ENCODE data around the gene ACP3.
"Not testable (repeated sequence)": the region's sequence is repeated elsewhere in the genome, so short reads cannot be mapped to it uniquely, and the experiment has no call there.

ACP3 gene

GRCh38 chr3:132292042-132292441, 25.2 kb upstream of the ACP3 start:
- no peaks in the 10 kb centered on the region for H3K9me2 ChIP-seq (replicated peaks; ENCODE audit: insufficient read depth, low read length)
- no peaks in the 10 kb centered on the region for H3K36me3 ChIP-seq (replicated peaks; ENCODE audit: insufficient read depth, low read length)
- H3K4me2 ChIP-seq (ENCODE audit: low read depth, low read length): no peak overlapping the region
- DNase-seq: no peak
- TF ChIP-seq EZH2phosphoT487 (IDR thresholded peaks at IDR 0.05; ENCODE audit: low read length) (no peak), CTCF (IDR thresholded peaks at IDR 0.05; ENCODE audit: low read length) (no peak), EZH2 (optimal IDR thresholded peaks at IDR 0.05; ENCODE audit: low read depth, low read length) (no peak)
- no peaks in the 10 kb centered on the region for H3F3A ChIP-seq (ENCODE audit: insufficient read depth, low read length)
- no peaks in the 10 kb centered on the region for H3K9me3 ChIP-seq (replicated peaks; ENCODE audit: insufficient read depth, low read length)
- H3K79me2 ChIP-seq (ENCODE audit: low read length): no peaks in the 10 kb centered on the region
- H3K4me3 ChIP-seq (ENCODE audit: low read length): no peak overlapping the region
- H4K20me1 ChIP-seq (ENCODE audit: insufficient read depth, low read length): no peaks in the 10 kb centered on the region
- no peak overlapping the region for H3K27ac ChIP-seq (ENCODE audit: low read length)
- no peaks in the 10 kb centered on the region for H3K27me3 ChIP-seq (replicated peaks; ENCODE audit: insufficient read depth, low read length)
- no peak overlapping the region for H3K9ac ChIP-seq (ENCODE audit: low read length)
- no peak overlapping the region for H2AFZ ChIP-seq (ENCODE audit: low read length)
- no peaks in the 10 kb centered on the region for H3K4me1 ChIP-seq (ENCODE audit: low read length)

GRCh38 chr3:132293251-132293650, 24.0 kb upstream of the ACP3 start:
- Histone ChIP-seq H3K79me2 (ENCODE audit: low read length) (no peaks in the 10 kb centered on the region), H4K20me1 (ENCODE audit: insufficient read depth, low read length) (no peaks in the 10 kb centered on the region), H3K4me2 (ENCODE audit: low read depth, low read length) (no peak overlapping the region), H3K27me3 (replicated peaks; ENCODE audit: insufficient read depth, low read length) (no peaks in the 10 kb centered on the region), H2AFZ (ENCODE audit: low read length) (no peak overlapping the region), H3K9ac (ENCODE audit: low read length) (no peak overlapping the region), H3K9me2 (replicated peaks; ENCODE audit: insufficient read depth, low read length) (no peaks in the 10 kb centered on the region), H3F3A (ENCODE audit: insufficient read depth, low read length) (no peaks in the 10 kb centered on the region), H3K9me3 (replicated peaks; ENCODE audit: insufficient read depth, low read length) (no peaks in the 10 kb centered on the region), H3K4me3 (ENCODE audit: low read length) (no peak overlapping the region), H3K27ac (ENCODE audit: low read length) (no peak overlapping the region), H3K36me3 (replicated peaks; ENCODE audit: insufficient read depth, low read length) (no peaks in the 10 kb centered on the region), H3K4me1 (ENCODE audit: low read length) (no peaks in the 10 kb centered on the region)
- DNase-seq: no peak
- TF ChIP-seq CTCF (IDR thresholded peaks at IDR 0.05; ENCODE audit: low read length) (no peak), EZH2 (optimal IDR thresholded peaks at IDR 0.05; ENCODE audit: low read depth, low read length) (no peak), EZH2phosphoT487 (IDR thresholded peaks at IDR 0.05; ENCODE audit: low read length) (no peak)

GRCh38 chr3:132294906-132295305, 22.3 kb upstream of the ACP3 start:
- Histone ChIP-seq H2AFZ (ENCODE audit: low read length) (no peak overlapping the region), H4K20me1 (ENCODE audit: insufficient read depth, low read length) (no peaks in the 10 kb centered on the region), H3K27ac (ENCODE audit: low read length) (no peak overlapping the region), H3K36me3 (replicated peaks; ENCODE audit: insufficient read depth, low read length) (no peaks in the 10 kb centered on the region), H3K79me2 (ENCODE audit: low read length) (no peaks in the 10 kb centered on the region), H3K9me3 (replicated peaks; ENCODE audit: insufficient read depth, low read length) (no peaks in the 10 kb centered on the region), H3K27me3 (replicated peaks; ENCODE audit: insufficient read depth, low read length) (no peaks in the 10 kb centered on the region), H3K4me2 (ENCODE audit: low read depth, low read length) (no peak overlapping the region), H3K9me2 (replicated peaks; ENCODE audit: insufficient read depth, low read length) (no peaks in the 10 kb centered on the region), H3K4me3 (ENCODE audit: low read length) (no peak overlapping the region), H3K4me1 (ENCODE audit: low read length) (no peaks in the 10 kb centered on the region), H3F3A (ENCODE audit: insufficient read depth, low read length) (no peaks in the 10 kb centered on the region), H3K9ac (ENCODE audit: low read length) (no peak overlapping the region)
- DNase-seq: no peak
- TF ChIP-seq EZH2phosphoT487 (IDR thresholded peaks at IDR 0.05; ENCODE audit: low read length): no peak
- TF ChIP-seq CTCF (IDR thresholded peaks at IDR 0.05; ENCODE audit: low read length): no peak
- TF ChIP-seq EZH2 (optimal IDR thresholded peaks at IDR 0.05; ENCODE audit: low read depth, low read length): no peak

- not testable (repeated sequence) for H3K4me2 ChIP-seq (ENCODE audit: low read depth, low read length); H3K4me1 ChIP-seq (ENCODE audit: low read length)
Observed at GRCh38 chr3:132303336-132304201, 13.6 kb upstream of the ACP3 start.

GRCh38 chr3:132304351-132304750, 12.9 kb upstream of the ACP3 start:
- H3K4me1 ChIP-seq (ENCODE audit: low read length); H2AFZ ChIP-seq (ENCODE audit: low read length); H4K20me1 ChIP-seq (ENCODE audit: insufficient read depth, low read length); H3K27me3 ChIP-seq (replicated peaks; ENCODE audit: insufficient read depth, low read length); H3K79me2 ChIP-seq (ENCODE audit: low read length); H3K27ac ChIP-seq (ENCODE audit: low read length); H3F3A ChIP-seq (ENCODE audit: insufficient read depth, low read length); H3K9ac ChIP-seq (ENCODE audit: low read length); H3K4me3 ChIP-seq (ENCODE audit: low read length); H3K36me3 ChIP-seq (replicated peaks; ENCODE audit: insufficient read depth, low read length); H3K9me2 ChIP-seq (replicated peaks; ENCODE audit: insufficient read depth, low read length); H3K9me3 ChIP-seq (replicated peaks; ENCODE audit: insufficient read depth, low read length); H3K4me2 ChIP-seq (ENCODE audit: low read depth, low read length); DNase-seq: not testable (repeated sequence)

More at GRCh38 chr3:132303336-132304201, 13.6 kb upstream of the ACP3 start:
- not testable (repeated sequence) for H3K9me2 ChIP-seq (replicated peaks; ENCODE audit: insufficient read depth, low read length); H3K79me2 ChIP-seq (ENCODE audit: low read length); DNase-seq; H3K9ac ChIP-seq (ENCODE audit: low read length); H4K20me1 ChIP-seq (ENCODE audit: insufficient read depth, low read length); H3K36me3 ChIP-seq (replicated peaks; ENCODE audit: insufficient read depth, low read length); H3K27me3 ChIP-seq (replicated peaks; ENCODE audit: insufficient read depth, low read length); H3K9me3 ChIP-seq (replicated peaks; ENCODE audit: insufficient read depth, low read length); H3K4me3 ChIP-seq (ENCODE audit: low read length); H2AFZ ChIP-seq (ENCODE audit: low read length); H3K27ac ChIP-seq (ENCODE audit: low read length); H3F3A ChIP-seq (ENCODE audit: insufficient read depth, low read length)

Measured in MM.1S (cell line).